Spleen (tissue), 11 donors: Measurements from ENCODE around the gene EHMT1. TPM values are rescaled to one million over a fixed set of nuclear protein-coding genes. Genes with fewer than 3 reads are reported as not detected.

Experiments
- DNase-seq: peaks from one replicate; pipeline ENCODE4 v3.0.0-alpha.2; 2020
- H3K27ac ChIP-seq, 8 donors: fragments of 200-600 bp; sonication (generic) in 7 of 8; 1 replicate in 4 of 8; 2 replicates in 4 of 8; pipeline versions ENCODE4 v1.5.0 to v1.8.0; 2016 to 2021; ENCODE audit warnings: inconsistent platforms in 4 of 8, mild to moderate bottlenecking in 4 of 8, moderate library complexity in 1 of 8
- H3K27me3 ChIP-seq, 7 donors: fragments of 200-600 bp; sonication (generic) in 6 of 7; replicated peaks in 1 of 7; 1 replicate in 4 of 7; 2 replicates in 3 of 7; pipeline versions ENCODE4 v1.5.0 to v1.8.0; 2016 to 2021; ENCODE audit warnings: inconsistent platforms in 3 of 7, mild to moderate bottlenecking in 1 of 7
- H3K36me3 ChIP-seq, 6 donors: fragments of 200-600 bp; sonication (generic) in 5 of 6; 1 replicate in 4 of 6; 2 replicates in 2 of 6; pipeline versions ENCODE4 v1.5.0 to v1.8.0; 2016 to 2021; ENCODE audit warnings: inconsistent platforms in 2 of 6
- H3K4me1 ChIP-seq, 6 donors: fragments of 200-600 bp; sonication (generic) in 5 of 6; 1 replicate in 3 of 6; 2 replicates in 3 of 6; pipeline versions ENCODE4 v1.5.0 to v1.8.0; 2016 to 2021; ENCODE audit warnings: inconsistent platforms in 3 of 6
- H3K4me3 ChIP-seq, 8 donors: fragments of 200-600 bp; sonication (generic) in 7 of 8; 1 replicate in 4 of 8; 2 replicates in 4 of 8; pipeline versions ENCODE4 v1.5.0 to v1.8.0; 2016 to 2021; ENCODE audit warnings: inconsistent platforms in 4 of 8, mild to moderate bottlenecking in 4 of 8, moderate library complexity in 2 of 8
- H3K9me3 ChIP-seq, 8 donors: fragments of 200-600 bp; sonication (generic) in 7 of 8; 1 replicate in 4 of 8; 2 replicates in 4 of 8; pipeline versions ENCODE4 v1.5.0 to v1.8.0; 2016 to 2021; ENCODE audit warnings: inconsistent platforms in 4 of 8
- CTCF ChIP-seq, 11 experiments: fragments of 200-600 bp in 7 of 11; fragments of 450-650 bp in 4 of 11; sonication (generic) in 4 of 11; IDR thresholded peaks in 8 of 11; conservative IDR thresholded peaks in 3 of 11; 1 replicate in 7 of 11; 2 replicates in 4 of 11; pipeline versions ENCODE4 v1.4.0 to v1.8.0; 2016 to 2021; ENCODE audit warnings: antibody characterized with exemption in 11 of 11, inconsistent platforms in 4 of 11, mild to moderate bottlenecking in 1 of 11
- POLR2A ChIP-seq, 3 donors: fragments of 450-650 bp; IDR thresholded peaks; one replicate each; pipeline ENCODE4 v1.5.1; 2017; ENCODE audit warnings: antibody characterized with exemption in 3 of 3, mild to moderate bottlenecking in 1 of 3
- POLR2AphosphoS5 ChIP-seq, 3 donors: sonication (generic); formaldehyde crosslinking; IDR thresholded peaks; one replicate each; pipeline ENCODE4 v1.5.1; 2017; ENCODE audit warnings: antibody characterized with exemption in 3 of 3
- WGBS, 5 donors: extraction: QIAGEN DNeasy Blood & Tissue Kit in 3 of 5; methylation state at CpG; one replicate each; pipeline versions ENCODE4 v1.1.5 to v1.1.7; 2013 to 2018; 5-methylcytosine and 5-hydroxymethylcytosine counted together
- intact Hi-C: fragments of 100-400 bp; cut with DNase I; formaldehyde crosslinking; loops from one replicate; pipeline ENCODE4 v1.15.0; 2023; ENCODE audit warnings: low total_unique reads
- polyA plus RNA-seq, 3 donors: library from polyadenylated mRNA; stranded (reverse); fragments of 200-250 nt; gene quantifications; one replicate each; pipeline ENCODE4 v1.2.1, GENCODE V29; 2013
- total RNA-seq, 7 donors: library from RNA; depleted of rRNA in 3 of 7; stranded (reverse); fragments of >200 nt in 3 of 7; fragmentation: NEBNext Ultra II Directional in 4 of 7; extraction: Animal tissue kit (Norgen Biotek cat#: 25700) in 4 of 7; gene quantifications; one replicate each; pipeline versions ENCODE4 v1.1.0 to v1.2.1, GENCODE V29; 2016 to 2021
- donor health status: healthy with polysubstance abuse.
- donor health status: DM: no; HTN: no; CAD: no; lungs with moderate emphysema.
- donor health status: DM: no; HTN: no; CAD: no.
- donor health status: Bipolar disorder and iron deficiency.
- donor health status: healthy.
- donor health status: DM: no; HTN: no; CAD: no.
- donor health status: DM: yes; HTN: yes; CAD: no.

EHMT1 gene
- total and polyA plus RNA-seq, 10 donors = 35.5 to 163 (median 122) TPM

- no peaks in the 10 kb centered on the region for H3K9me3 ChIP-seq
- H3K27me3 ChIP-seq = no peaks in the 10 kb centered on the region
- H3K27ac ChIP-seq = no peak overlapping the region
- no peak overlapping the region for H3K4me3 ChIP-seq
- WGBS, 5 donors = 86 to 94% (median 89%) methylated on average over 20 to 21 of the region's 21 CpGs
- TF ChIP-seq CTCF (IDR thresholded peaks at IDR 0.05 in 8 of 11, conservative IDR thresholded peaks at IDR 0.05 in 3 of 11) = no peak
- TF ChIP-seq POLR2AphosphoS5 (IDR thresholded peaks at IDR 0.05) = peak in 1 of 3 donors; percentile 39
- no peak for TF ChIP-seq POLR2A (IDR thresholded peaks at IDR 0.05)
- no peaks in the 10 kb centered on the region for H3K4me1 ChIP-seq
- no peak for DNase-seq
- H3K36me3 ChIP-seq = peaks cover 0 to 100% (median 91%) of the 10 kb centered on the region in 6 donors
- intact Hi-C loops = no loop called here
Observed at GRCh38 chr9:137798901-137799629, 180.3 kb downstream of the EHMT1 start.

DNA sequence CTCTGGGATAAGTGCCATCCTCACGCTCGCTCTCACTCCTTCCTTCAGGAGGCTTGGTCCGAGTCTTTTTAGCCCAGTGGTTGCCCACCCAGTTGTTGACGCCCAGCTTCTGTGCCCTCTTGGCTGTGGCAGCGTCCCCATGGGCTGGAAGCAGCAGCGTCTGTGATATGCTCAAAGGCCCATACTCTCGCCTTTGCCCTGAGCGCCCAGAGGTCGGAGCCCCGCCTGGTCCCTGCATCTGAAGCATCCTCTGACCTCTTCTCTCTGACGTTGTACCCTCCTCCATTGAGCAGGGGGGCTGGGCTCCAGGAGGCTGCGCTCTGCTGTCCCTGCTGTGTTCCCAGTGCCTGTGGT is 180.8 kb downstream of the EHMT1 start:
- TF ChIP-seq CTCF (IDR thresholded peaks at IDR 0.05 in 8 of 11, conservative IDR thresholded peaks at IDR 0.05 in 3 of 11) = no peak
- TF ChIP-seq POLR2AphosphoS5 (IDR thresholded peaks at IDR 0.05) = no peak
- no peak for TF ChIP-seq POLR2A (IDR thresholded peaks at IDR 0.05)
- WGBS, 5 donors = 94 to 98% (median 97%) methylated on average over 12 of the region's 12 CpGs
- DNase-seq = no peak
- Histone ChIP-seq H3K27ac (no peak overlapping the region), H3K4me1 (no peaks in the 10 kb centered on the region), H3K36me3 (peaks cover 0 to 100% (median 89%) of the 10 kb centered on the region in 6 donors), H3K27me3 (no peaks in the 10 kb centered on the region), H3K4me3 (no peak overlapping the region), H3K9me3 (no peaks in the 10 kb centered on the region)
- intact Hi-C loops = no loop called here

- TF ChIP-seq POLR2AphosphoS5 (IDR thresholded peaks at IDR 0.05) (peak in 1 of 3 donors; percentile 37), CTCF (IDR thresholded peaks at IDR 0.05 in 8 of 11, conservative IDR thresholded peaks at IDR 0.05 in 3 of 11) (no peak)
- H3K4me1 ChIP-seq = no peaks in the 10 kb centered on the region
- H3K36me3 ChIP-seq = peaks cover 0 to 100% (median 84%) of the 10 kb centered on the region in 6 donors
- H3K4me3 ChIP-seq = no peak overlapping the region
- no peak for DNase-seq
- intact Hi-C loops = no loop called here
- H3K27me3 ChIP-seq = no peaks in the 10 kb centered on the region
- WGBS, 5 donors = 88 to 93% (median 91%) methylated on average over 17 to 31 of the region's 31 CpGs
- no peak overlapping the region for H3K27ac ChIP-seq
- H3K9me3 ChIP-seq = no peaks in the 10 kb centered on the region
Observed at GRCh38 chr9:137800196-137801022, 181.6 kb downstream of the EHMT1 start.

- intact Hi-C loops = no loop called here
- DNase-seq = no peak
- WGBS, 5 donors = 82 to 94% (median 89%) methylated on average over 4 to 7 of the region's 7 CpGs
Observed at GRCh38 chr9:137801023-137801319, 182.2 kb downstream of the EHMT1 start.

More at GRCh38 chr9:137801023-137801319, 182.2 kb downstream of the EHMT1 start:
- Histone ChIP-seq H3K4me1 (no peaks in the 10 kb centered on the region), H3K9me3 (no peaks in the 10 kb centered on the region), H3K4me3 (no peak overlapping the region), H3K36me3 (peaks cover 0 to 100% (median 78%) of the 10 kb centered on the region in 6 donors), H3K27me3 (no peaks in the 10 kb centered on the region), H3K27ac (no peak overlapping the region)
- no peak for TF ChIP-seq POLR2A (IDR thresholded peaks at IDR 0.05)
- TF ChIP-seq POLR2AphosphoS5 (IDR thresholded peaks at IDR 0.05) = peak in 1 of 3 donors; percentile 32
